K562 (cell line): ENCODE results near the gene DCAF6. TPM values are rescaled to one million over a fixed set of nuclear protein-coding genes. Genes with fewer than 3 reads are reported as not detected.

Experiments used
- ATAC-seq: fragments of 200-7000 bp; cut with Tn5 transposase; 3 replicates; pipeline ENCODE4 v1.9.1; 2020; ENCODE audit warnings: moderate library complexity
- BruUV-seq: library from RNA; stranded (reverse); fragments of 400-500 nt; replicated peaks from 2 replicates; lab custom pipeline; 2021; lab: Mats Ljungman, UMichigan
- CTCF ChIA-PET: fragments of 300-600 bp; formaldehyde crosslinking; extraction: SDS; loops from one replicate; lab custom pipeline; 2021; ENCODE audit warnings: low intra/inter-chr PET ratio; lab: Yijun Ruan, JAX
- POLR2A ChIA-PET: fragments of 300-600, 350-650 bp; sonication (Branson Sonifier 250); formaldehyde crosslinking; extraction: SDS; loops from one replicate; lab custom pipeline; 2021; ENCODE audit warnings: antibody characterized with exemption, inconsistent platforms; lab: Yijun Ruan, JAX
- DNase-seq, 4 experiments: peaks; one replicate each; pipeline versions ENCODE4 v3.0.0 to v3.0.0-alpha.2; 2011 to 2018; ENCODE audit warnings: low spot score in 3 of 4, mixed read lengths in 3 of 4; ENCODE audit errors: extremely low read depth in 1 of 4
- FAIRE-seq: peaks from 2 replicates; lab custom pipeline; 2011; peaks lifted over from hg19 to GRCh38; lab: Jason Lieb, UNC
- H2AFZ ChIP-seq: 2 replicates; pipeline ENCODE4 v1.6.0; 2011; ENCODE audit warnings: low read depth, low read length, control low read depth, inconsistent platforms
- H3K27ac ChIP-seq: fragments of 200-600 bp; 3 replicates; pipeline ENCODE4 v1.8.0; 2011; ENCODE audit warnings: low read depth, mild to moderate bottlenecking, control low read depth, inconsistent platforms, low read length, moderate library complexity, mixed read lengths; ENCODE audit errors: extremely low read depth
- H3K27me3 ChIP-seq, 2 experiments: fragments of 300-600 bp in 1 of 2; 2 replicates in 1 of 2; 3 replicates in 1 of 2; pipeline versions ENCODE4 v1.6.0 to v1.8.0; 2011; ENCODE audit warnings: inconsistent platforms in 2 of 2, low read length in 2 of 2, mild to moderate bottlenecking in 1 of 2, mixed read lengths in 1 of 2, moderate library complexity in 1 of 2; ENCODE audit not compliant: control insufficient read depth in 2 of 2, insufficient read depth in 2 of 2
- H3K36me3 ChIP-seq: fragments of 300-600 bp; 3 replicates; pipeline ENCODE4 v1.8.0; 2011; ENCODE audit warnings: mild to moderate bottlenecking, low read length, inconsistent platforms; ENCODE audit not compliant: control insufficient read depth, insufficient read depth
- H3K4me1 ChIP-seq, 2 experiments: fragments of 200-600 bp in 1 of 2; replicated peaks in 1 of 2; 2 replicates in 1 of 2; 3 replicates in 1 of 2; pipeline versions ENCODE4 v1.5.1 to v1.8.0; 2011; ENCODE audit warnings: inconsistent platforms in 2 of 2, low read length in 2 of 2, mild to moderate bottlenecking in 1 of 2, mixed read lengths in 1 of 2, moderate library complexity in 1 of 2; ENCODE audit not compliant: control insufficient read depth in 2 of 2, insufficient read depth in 2 of 2
- H3K4me2 ChIP-seq: 2 replicates; pipeline ENCODE4 v1.6.1; 2011; ENCODE audit warnings: low read length, control low read depth, inconsistent platforms, mixed read lengths; ENCODE audit not compliant: insufficient read depth
- H3K4me3 ChIP-seq: fragments of 200-600 bp; sonication (generic), shearing (Covaris generic); 2 replicates; pipeline ENCODE4 v1.5.1; 2016; ENCODE audit warnings: control low read depth, inconsistent platforms
- H3K79me2 ChIP-seq: fragments of 200-600 bp; 3 replicates; pipeline ENCODE4 v1.8.0; 2011; ENCODE audit warnings: low read length, inconsistent platforms; ENCODE audit not compliant: control insufficient read depth, insufficient read depth
- H3K9ac ChIP-seq, 2 experiments: 2 replicates each; pipeline versions ENCODE4 v1.6.0 to v1.6.1; 2011; ENCODE audit warnings: low read depth in 2 of 2, low read length in 2 of 2, control low read depth in 1 of 2, inconsistent platforms in 1 of 2, mild to moderate bottlenecking in 1 of 2, mixed read lengths in 1 of 2; ENCODE audit not compliant: insufficient read depth in 1 of 2
- H3K9me1 ChIP-seq: one replicate; pipeline ENCODE4 v1.6.0; 2011; ENCODE audit warnings: inconsistent platforms, mild to moderate bottlenecking, low read length, moderate library complexity; ENCODE audit not compliant: control insufficient read depth, insufficient read depth
- H3K9me3 ChIP-seq: replicated peaks from 2 replicates; pipeline ENCODE4 v1.5.1; 2011; ENCODE audit warnings: low read depth, low read length, inconsistent platforms; ENCODE audit not compliant: control insufficient read depth, insufficient read depth
- H4K20me1 ChIP-seq: replicated peaks from 2 replicates; pipeline ENCODE4 v1.6.1; 2011; ENCODE audit warnings: low read length, inconsistent platforms, mixed read lengths; ENCODE audit not compliant: control insufficient read depth, insufficient read depth
- ARID1B ChIP-seq: fragments of 450-650 bp; IDR thresholded peaks from 2 replicates; pipeline ENCODE4 v1.6.1; 2016; ENCODE audit warnings: antibody characterized with exemption, mild to moderate bottlenecking, inconsistent platforms
- CBFA2T2 ChIP-seq: fragments of 450-650 bp; conservative IDR thresholded peaks from 2 replicates; pipeline ENCODE4 v1.6.1; 2017; ENCODE audit warnings: mild to moderate bottlenecking
- EZH2 ChIP-seq: IDR thresholded peaks from 2 replicates; pipeline ENCODE4 v1.6.1; 2012; ENCODE audit warnings: low read depth, mild to moderate bottlenecking, inconsistent platforms, low read length, borderline replicate concordance
- HDAC2 ChIP-seq: fragments of 450-650 bp; IDR thresholded peaks from 2 replicates; pipeline ENCODE4 v1.6.1; 2016; ENCODE audit warnings: mild to moderate bottlenecking
- LCOR ChIP-seq: sonication (generic); formaldehyde crosslinking; IDR thresholded peaks from 2 replicates; pipeline ENCODE4 v1.8.0; 2022; ENCODE audit warnings: mild to moderate bottlenecking, missing genetic modification reagents
- NR4A1 ChIP-seq, 2 experiments: fragments of 250-450 bp in 1 of 2; fragments of 450-650 bp in 1 of 2; sonication (Bioruptor Pico) in 1 of 2; IDR thresholded peaks; 2 replicates each; pipeline versions ENCODE4 v1.4.0 to v1.6.1; 2016 to 2020; ENCODE audit warnings: mild to moderate bottlenecking in 2 of 2, missing compliant biosample characterization in 1 of 2, missing genetic modification characterization in 1 of 2, moderate library complexity in 1 of 2
- PATZ1 ChIP-seq: fragments of 250-450 bp; sonication (Bioruptor Pico); IDR thresholded peaks from 2 replicates; pipeline ENCODE4 v1.5.0; 2020; ENCODE audit warnings: mild to moderate bottlenecking, borderline replicate concordance
- SRF ChIP-seq, 2 experiments: fragments of 250-450, 450-650 bp in 1 of 2; sonication (Bioruptor Pico) in 1 of 2; sonication (generic) in 1 of 2; formaldehyde crosslinking; IDR thresholded peaks; 2 replicates each; pipeline versions ENCODE4 v1.5.0 to v1.5.1; 2020 to 2022; ENCODE audit warnings: mild to moderate bottlenecking in 1 of 2, missing genetic modification reagents in 1 of 2
- TBP ChIP-seq: optimal IDR thresholded peaks from 2 replicates; pipeline ENCODE3; 2011; ENCODE audit warnings: low read depth, low read length, improper control_type of control experiment
- ZNF174 ChIP-seq: fragments of 250-450 bp; sonication (Bioruptor Pico); IDR thresholded peaks from 2 replicates; pipeline ENCODE4 v1.4.0; 2020; ENCODE audit warnings: mild to moderate bottlenecking
- ZNF280A ChIP-seq: fragments of 450-650 bp; IDR thresholded peaks from 2 replicates; pipeline ENCODE4 v1.6.1; 2018; ENCODE audit warnings: mild to moderate bottlenecking, low read depth; ENCODE audit not compliant: partially characterized antibody
- ZNF398 ChIP-seq: fragments of 250-450 bp; sonication (Bioruptor Pico); IDR thresholded peaks from 2 replicates; pipeline ENCODE4 v1.8.0; 2021; ENCODE audit warnings: moderate library complexity, mild to moderate bottlenecking, inconsistent platforms
- ZNF695 ChIP-seq: fragments of 450-650 bp; formaldehyde crosslinking; IDR thresholded peaks from 2 replicates; pipeline ENCODE4 v1.4.0; 2020; ENCODE audit warnings: mild to moderate bottlenecking, moderate library complexity
- WGBS: fragments of 100-300 bp; shearing (Covaris generic); methylation state at CpG from one replicate; pipeline ENCODE4 v1.1.6; 2016; ENCODE audit warnings: low coverage, mixed read lengths; ENCODE audit not compliant: insufficient coverage; ENCODE audit errors: missing lambda C conversion rate; 5-methylcytosine and 5-hydroxymethylcytosine counted together
- in situ Hi-C: fragments of 300-500 bp; cut with MboI; formaldehyde crosslinking; loops from 4 replicates; pipeline ENCODE4 v1.15.0; 2018; ENCODE audit warnings: inconsistent platforms, mixed read lengths
- intact Hi-C: fragments of 100-400 bp; cut with micrococcal nuclease; formaldehyde crosslinking; loops from 2 replicates; pipeline ENCODE4 v1.14.2; 2022
- polyA plus RNA-seq, 8 experiments: library from polyadenylated mRNA; depleted of rRNA in 4 of 8; stranded (reverse) in 5 of 8; unstranded in 3 of 8; fragments of >200 nt; fragmentation: Nextera tagmentation in 2 of 8; fragmentation: Illumina TruSeq in 1 of 8; extraction: Ambion mirVana in 2 of 8; extraction: Trizol in 1 of 8; gene quantifications; 2 replicates each; pipeline versions ENCODE4 v1.2.1 to v1.2.3, GENCODE V29; 2011 to 2014; ENCODE audit warnings: inconsistent platforms in 1 of 8, missing spikeins in 1 of 8
- total RNA-seq, 7 experiments: library from RNA; depleted of rRNA in 6 of 7; stranded (reverse); fragments of >200 nt in 6 of 7; fragmentation: Illumina TruSeq in 2 of 7; extraction: Trizol in 2 of 7; gene quantifications; 2 replicates each; pipeline versions ENCODE4 v1.2.1 to v1.2.3, GENCODE V29; 2011 to 2021; ENCODE audit warnings: low replicate concordance in 1 of 7

DCAF6 gene
- total and polyA plus RNA-seq, 9 of the 15 experiments (the other 6 are each of a cell fraction or from before 2014, with no cell fraction given) = 19.1 to 102 (median 46.3) TPM

DNA sequence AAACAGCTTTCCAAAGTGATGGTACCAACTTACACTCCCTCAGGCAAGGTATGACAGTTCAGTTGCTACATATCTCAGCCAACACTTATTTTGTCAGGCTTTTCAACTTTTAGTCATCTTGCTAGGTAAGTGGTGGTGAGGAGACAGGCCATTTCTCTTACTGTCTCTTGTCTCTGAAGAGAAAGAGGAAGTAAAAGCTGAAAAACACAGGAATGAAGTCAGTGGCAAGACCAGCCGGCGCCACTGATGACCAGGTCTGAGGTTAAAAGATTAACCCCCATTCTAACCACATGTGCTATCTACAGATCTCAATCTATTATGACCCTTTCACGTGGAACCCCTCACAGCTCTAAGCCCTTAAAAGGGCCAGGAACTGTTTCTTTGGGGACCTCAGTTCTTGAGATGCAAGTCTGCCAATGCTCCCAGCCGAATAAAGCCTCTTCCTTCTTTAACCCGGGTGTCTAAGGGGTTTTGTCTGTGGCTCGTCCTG, 26.7 kb upstream of the DCAF6 start:
- FAIRE-seq = no peak
- Histone ChIP-seq H3K27me3 (no peaks in the 10 kb centered on the region), H3K79me2 (peaks cover 11% of the 10 kb centered on the region; the same call in 2 of the 3 replicates), H3K4me3 (no peak overlapping the region), H2AFZ (no peak overlapping the region), H3K9me1 (no peaks in the 10 kb centered on the region), H3K4me1 (peaks cover 6 to 19% of the 10 kb centered on the region in 2 experiments; a peak in 4 of 5 replicates), H3K9ac (no peak overlapping the region), H3K27ac (no peak overlapping the region), H4K20me1 (no peaks in the 10 kb centered on the region), H3K4me2 (no peak overlapping the region), H3K36me3 (0 out of 3 replicates have a peak, but pooled peaks cover 5% of the 10 kb centered on the region), H3K9me3 (peaks cover 19% of the 10 kb centered on the region)
- 33% methylated on average over 6 of the region's 6 CpGs for WGBS
- in situ Hi-C loops (no loop called here), intact Hi-C loops (no loop called here)
- no TSS peak for BruUV-seq
- CTCF ChIA-PET = no interaction called here
- peak in 1 of 4 experiments; percentile 47 for DNase-seq
- ATAC-seq = no peak
- POLR2A ChIA-PET = interaction anchor here (0.7 to 1.6 kb wide), 5 partner anchors 11 to 271 kb away, joined by 4 to 5 read pairs (median 4); no protein-coding TSS in a partner anchor
- TF ChIP-seq CBFA2T2 (0 out of 2 replicates have a peak, but pooled peaks have one; percentile 3), ARID1B (peak; percentile 39; the same call in 1 of the 2 replicates), TBP (no peak), ZNF174 (no peak), SRF (CRISPR knock-in tag; IDR thresholded peaks at IDR 0.05) (peak; percentile 45 to 56; a peak in 1 of 4 replicates), HDAC2 (no peak), PATZ1 (CRISPR knock-in tag) (no peak), LCOR (CRISPR knock-in tag) (peak; percentile 60; the same call in 1 of the 2 replicates), EZH2 (no peak), NR4A1 (CRISPR knock-in tag; IDR thresholded peaks at IDR 0.05) (no peak), NR4A1 (tag; IDR thresholded peaks at IDR 0.05) (no peak), ZNF695 (CRISPR knock-in tag) (0 out of 2 replicates have a peak, but pooled peaks have one; percentile 40), ZNF398 (CRISPR knock-in tag) (no peak), ZNF280A (peak; percentile 59)
